Femur (tissue), 1 donor: ENCODE measurements around the gene P2RY2.

ENCODE experiments used
- DNase-seq: peaks from one replicate; pipeline ENCODE4 v3.0.0-alpha.2; 2017

P2RY2 gene

DNA sequence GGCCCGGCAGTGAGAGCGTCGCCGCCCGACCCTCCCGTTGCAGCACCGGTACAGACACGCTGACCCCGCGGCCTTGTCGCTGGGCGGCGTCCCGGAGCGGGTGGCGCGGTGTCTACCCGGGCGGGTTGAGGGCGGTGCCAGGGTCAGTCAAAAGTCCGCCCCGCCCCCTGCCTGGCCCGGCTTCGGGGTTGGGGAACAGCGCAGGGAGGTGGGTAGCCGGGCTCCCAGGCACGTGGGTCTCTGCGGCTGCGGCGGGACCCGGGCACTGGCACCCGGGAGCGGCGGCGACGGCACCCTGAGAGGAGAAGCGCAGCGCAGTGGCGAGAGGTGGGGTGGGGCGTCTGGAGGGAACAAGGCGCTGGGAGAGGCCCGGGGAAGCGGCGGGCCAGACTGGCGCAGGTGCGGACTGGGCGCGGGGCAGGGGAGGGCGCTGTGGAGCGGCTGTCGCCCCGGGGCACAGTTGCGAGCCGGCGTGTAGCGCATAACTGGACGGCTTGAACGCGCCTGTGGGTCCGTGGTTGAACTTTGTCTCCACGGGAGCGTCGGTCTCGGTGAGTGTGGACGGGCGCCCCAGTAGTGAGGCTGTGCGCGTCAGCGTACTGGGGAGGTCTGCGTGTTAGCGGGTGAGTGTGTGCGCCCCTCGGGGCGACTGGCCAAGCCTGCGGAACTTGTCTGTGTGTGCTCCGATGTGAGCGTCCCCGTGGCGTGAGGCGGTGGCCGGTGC lies at the start of gene P2RY2:
Gene P2RY2 (plus strand): TSS at position 176 of the 724 bp plus-strand sequence. CDS start 15,879 bp downstream, outside the sequence.
- peak; percentile 67 for DNase-seq

DNA sequence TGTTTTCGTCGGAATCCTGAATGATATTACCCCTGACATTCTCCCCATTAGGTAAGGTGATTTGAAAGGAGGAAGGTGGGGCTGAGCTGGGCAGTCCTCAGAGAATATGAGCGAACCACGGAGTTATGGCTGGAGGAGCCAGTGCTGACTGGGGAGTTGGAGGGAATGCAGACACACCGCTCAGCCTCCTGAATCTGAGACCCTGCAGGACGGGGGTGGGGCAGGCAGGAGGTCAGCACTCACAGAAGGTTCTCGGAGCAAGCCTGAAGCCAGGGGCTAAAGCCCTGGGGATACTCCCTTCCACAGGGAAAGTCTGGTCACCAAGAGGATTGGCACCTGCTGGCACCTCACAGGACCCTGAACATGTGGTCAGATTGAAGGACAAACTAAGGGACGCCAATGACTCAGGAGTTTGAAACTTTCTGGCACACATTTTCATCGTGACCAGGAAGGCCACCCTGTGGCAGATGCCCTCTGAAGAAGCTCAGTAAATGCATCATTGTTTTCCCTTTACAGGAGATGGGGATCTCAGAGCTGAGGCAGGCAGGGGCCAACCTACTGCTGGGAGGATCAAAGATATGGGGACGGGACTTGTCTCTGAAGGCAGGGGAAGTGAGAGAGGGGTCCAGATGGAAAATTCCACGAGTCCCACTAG lies 49.0 kb upstream of the P2RY2 start:
- no peak for DNase-seq

DNA sequence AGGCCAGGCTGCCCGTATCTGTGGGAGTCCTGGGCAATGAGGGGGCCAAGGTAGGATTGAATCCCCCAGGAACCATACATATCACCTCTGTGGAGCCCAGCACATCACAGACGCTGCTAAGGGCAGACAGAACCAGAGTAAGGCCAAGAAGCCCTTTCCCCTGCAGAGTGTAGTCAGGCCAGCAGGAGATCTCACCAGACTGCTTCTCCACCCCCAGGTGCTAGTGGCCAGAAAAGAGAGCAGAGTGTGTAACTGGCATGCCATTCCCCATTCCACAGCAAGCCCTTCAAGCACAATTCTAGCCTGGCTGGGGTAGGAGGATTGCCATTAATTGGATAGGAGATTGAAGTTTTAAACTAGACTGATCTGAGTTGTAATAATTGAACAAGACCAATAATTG lies 47.9 kb upstream of the P2RY2 start:
- DNase-seq: no peak

DNA sequence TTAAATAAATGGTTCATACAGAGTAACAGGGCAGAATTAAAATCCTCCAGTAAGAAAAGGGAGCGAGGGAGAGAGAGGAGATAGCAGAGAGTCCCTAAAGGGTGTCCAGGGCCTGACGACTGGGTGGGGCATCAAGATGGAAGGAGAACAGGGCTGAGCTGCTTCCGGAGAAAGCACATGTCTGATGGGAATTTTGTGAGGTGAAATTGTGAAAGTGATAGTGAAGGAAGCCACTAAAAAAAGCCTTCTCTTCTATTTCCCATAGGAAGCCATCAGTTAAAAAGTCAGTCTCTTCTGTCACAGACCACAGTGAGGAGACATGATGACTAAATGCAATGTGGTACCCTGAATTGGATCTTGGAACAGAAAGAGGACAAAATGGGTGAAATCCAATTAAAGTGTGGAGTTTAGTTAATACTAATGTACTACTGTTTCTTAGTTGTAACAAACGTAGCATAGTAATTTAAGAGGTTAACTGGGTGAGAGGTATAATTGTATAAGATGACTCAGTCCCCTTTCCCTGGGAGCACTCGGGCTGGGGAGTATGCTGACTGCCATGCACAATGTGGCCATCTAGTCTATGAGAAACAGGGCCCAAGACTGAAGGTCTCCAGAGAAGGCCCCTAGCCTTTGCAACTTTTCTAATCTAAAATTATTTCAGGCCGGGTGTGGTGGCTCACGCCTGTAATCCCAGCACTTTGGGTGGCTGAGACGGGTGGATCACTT lies 46.5 kb upstream of the P2RY2 start:
- DNase-seq: no peak

DNA sequence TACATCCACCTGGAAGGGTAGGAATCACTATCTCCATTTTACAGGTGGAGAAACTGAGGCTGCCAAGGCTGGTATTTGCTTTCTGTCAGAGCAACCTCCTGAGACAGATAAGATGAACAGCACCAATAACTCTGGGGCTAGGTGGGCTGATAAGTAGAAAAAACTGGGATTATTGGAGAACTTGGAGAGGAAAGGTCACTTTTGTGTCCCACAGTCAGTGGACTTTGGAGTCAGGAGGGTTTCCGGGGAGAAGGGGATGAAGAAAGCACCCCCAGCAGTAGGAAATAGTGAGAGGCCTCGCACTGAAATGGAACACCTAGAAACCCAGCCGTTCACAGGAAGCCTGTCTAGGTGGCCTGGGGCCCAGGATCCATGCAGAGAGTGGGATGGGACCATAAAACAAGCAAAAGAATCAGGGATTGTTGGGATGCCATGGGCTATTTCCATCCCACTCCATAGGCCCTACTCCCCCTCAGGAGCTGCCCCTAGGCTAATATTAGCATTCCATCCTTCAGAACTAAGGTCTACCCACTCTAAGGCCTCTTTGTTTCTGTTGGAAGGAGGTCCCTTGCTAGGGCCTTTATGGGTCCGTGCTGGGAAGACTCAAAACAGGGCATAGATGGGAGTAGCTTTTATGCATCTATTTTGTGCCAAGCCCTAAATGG lies 45.0 kb upstream of the P2RY2 start:
- DNase-seq: no peak

DNA sequence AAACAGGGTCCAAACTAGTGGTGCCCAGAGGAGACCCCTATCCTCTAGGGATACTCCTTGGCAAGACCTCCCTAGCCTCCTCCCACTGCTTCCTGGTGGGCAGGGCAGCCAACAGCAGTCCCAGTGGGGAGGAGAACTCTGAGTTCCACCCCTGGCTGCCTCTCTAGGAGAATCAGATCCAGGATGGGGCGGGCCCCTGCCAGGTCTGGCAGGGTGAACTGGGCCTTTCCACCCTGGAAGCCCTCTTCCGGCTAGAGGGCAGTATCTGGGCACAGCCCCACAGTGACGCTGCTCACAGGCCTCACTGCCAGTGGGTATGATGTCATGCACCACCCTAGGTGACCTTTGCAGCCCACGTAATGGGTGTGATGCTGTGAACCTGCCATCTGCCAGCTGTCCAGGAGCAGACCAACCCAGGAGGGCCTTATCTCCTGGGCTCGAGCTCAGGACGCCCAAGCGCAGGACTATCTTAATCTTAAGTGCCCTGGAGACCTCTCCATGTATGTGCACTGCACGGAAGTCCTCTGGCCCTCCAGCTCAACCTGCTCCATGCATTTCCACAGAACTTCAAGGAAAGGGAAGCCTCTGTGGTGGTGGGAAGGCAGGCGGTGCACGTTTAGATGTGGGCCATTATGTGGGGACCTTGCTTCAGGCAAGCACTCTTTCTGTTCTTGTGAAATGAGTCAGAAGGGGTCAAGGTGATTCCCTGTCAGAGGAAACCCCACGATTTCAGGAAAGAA lies 44.2 kb upstream of the P2RY2 start:
- no peak for DNase-seq

DNA sequence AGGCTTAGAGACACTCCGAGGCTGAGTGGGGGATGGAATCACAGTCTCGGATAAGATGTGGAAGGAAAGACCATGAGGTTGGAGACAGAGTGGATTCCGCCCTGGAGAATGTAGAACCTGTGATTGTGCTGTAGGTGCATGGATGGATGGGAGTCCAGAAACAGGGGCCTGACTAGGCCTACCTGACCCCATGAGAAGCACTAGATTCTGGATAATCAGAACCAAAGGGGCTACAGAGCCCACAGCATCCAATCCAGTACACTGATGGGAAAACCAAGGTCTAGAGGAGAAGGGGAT lies 43.6 kb upstream of the P2RY2 start:
- no peak for DNase-seq

DNA sequence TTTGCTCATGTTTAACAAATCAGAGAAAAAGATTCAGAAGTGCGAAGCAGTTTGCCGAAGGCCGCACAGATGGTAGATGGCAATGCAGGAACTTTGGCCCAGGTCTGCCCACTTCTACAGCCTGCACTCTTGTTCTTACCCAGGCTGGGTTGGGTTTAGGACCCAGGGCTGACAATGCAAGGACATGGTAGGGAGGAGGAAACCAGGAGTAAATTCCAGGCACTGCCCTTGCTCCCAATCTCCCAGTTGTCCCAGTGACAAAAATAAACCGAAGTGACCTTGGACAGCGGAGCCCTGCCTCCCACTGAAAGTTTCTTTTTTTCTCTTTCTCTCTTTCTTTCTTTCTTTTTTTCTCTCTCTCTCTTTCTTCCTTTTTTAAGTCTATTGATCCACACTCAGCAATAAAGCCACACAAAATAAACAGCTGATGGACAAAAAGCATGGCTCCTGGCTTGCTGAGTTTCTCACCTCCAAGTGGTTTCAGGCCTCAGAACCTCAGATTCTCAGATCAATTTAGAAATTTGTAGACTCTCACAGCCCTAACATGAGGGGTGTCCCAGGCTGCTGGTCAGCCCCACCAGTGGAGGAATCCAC lies 42.4 kb upstream of the P2RY2 start:
- no peak for DNase-seq

DNA sequence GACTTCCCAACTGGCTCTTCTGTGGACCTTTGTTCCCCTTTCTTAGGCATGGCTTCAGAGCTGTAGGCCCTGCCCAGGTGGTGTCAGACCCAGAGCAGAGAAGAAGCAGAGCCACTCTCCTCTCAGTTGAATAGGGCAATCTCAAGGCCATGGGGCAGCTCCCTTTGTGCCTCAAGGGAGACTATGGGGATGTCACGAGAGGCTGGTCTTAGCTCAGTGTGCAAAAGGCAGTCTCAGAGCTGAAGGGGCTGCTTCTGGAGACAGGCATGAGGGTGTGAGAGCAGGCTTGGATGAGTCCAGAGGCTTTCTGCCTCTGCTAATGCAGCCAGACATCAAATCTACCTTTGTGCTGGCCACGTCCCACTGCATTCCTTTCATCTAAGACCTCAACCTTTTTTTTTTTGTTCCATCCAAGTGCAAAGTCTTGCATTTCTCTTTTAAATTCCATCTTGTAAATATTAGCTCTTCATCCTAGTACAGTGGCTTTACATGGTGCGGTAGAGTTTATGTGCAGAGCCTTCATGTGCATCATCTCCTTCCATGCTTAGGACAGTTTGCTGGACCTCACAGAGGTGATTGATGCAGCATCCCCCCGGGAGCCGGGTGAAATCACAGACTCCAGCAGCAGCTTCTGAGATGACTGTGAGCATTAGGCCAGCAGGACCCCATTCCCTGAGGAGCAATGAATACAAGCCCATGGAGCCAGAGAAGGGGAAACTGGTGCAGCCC lies 41.8 kb upstream of the P2RY2 start:
- DNase-seq: no peak

DNA sequence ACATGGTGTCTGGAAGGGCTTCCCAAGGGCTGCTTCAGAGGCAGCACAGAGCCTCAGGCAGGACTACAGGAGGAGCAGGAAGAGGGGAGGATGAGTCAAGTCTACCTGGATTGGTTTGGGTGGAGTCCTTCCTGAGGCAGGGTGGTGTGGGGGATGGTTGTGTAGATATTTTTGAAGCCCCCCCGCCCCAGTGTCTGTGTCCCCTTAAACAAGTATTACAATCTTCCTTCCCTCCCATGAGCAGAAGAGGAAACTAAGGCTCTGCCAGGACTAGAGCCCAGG lies 41.3 kb upstream of the P2RY2 start:
- DNase-seq: no peak

DNA sequence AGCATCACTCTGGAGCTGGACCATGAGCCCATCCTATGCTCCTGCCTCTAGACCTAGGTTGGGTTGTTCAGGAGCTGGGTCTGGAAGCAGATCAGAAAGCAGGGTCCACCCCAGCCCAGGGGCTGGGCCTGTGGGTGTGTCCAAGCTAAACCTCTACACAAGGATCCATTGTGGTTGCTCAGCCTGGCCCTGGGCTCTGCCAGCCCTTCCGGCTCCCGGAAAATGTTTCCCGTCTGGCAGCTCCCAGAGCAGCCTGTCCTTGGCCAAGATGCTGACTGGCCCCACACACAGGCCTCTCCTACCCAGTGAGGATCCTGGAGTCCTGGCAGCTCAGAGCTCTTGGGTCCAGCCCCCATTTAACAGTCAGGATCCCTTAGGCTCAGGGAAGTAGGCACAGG lies 40.7 kb upstream of the P2RY2 start:
- DNase-seq: peak; percentile 82

DNA sequence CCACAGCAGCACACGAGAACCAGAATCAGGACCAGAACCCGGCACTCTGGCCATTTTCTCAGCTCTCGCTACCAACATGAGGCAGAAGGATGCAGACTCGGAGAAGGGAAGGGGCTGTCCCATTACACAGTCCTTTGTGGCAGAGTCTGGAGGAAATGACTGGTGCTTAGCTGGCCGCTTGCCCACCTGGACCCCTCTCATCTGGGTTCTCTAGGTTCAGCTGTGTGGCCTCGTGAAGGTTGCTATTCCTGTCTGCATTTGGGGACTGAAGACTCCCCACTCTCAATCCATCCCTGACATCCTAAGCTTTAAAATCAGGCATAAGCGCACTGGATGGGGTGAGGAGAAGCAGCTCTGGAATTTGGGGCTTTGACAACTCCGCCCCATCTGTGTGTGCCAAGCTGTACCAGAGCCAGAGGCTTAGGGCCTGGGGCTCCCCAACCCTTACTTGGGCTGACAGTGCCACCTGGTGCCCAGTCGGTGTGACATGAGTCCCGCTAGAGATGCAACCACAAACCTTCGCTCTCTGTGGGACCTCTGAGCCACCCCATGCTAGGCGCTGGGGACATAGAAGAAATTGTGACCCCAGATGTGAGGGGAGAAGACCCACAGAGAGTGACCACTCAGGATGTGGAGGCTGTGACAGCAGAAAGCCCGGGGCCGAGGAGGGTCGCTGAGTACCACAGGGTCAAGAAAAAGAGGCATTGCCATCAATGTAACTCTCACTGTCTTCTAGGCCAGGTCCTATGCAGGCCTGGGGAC lies 40.1 kb upstream of the P2RY2 start:
- DNase-seq: peak; percentile 93

DNA sequence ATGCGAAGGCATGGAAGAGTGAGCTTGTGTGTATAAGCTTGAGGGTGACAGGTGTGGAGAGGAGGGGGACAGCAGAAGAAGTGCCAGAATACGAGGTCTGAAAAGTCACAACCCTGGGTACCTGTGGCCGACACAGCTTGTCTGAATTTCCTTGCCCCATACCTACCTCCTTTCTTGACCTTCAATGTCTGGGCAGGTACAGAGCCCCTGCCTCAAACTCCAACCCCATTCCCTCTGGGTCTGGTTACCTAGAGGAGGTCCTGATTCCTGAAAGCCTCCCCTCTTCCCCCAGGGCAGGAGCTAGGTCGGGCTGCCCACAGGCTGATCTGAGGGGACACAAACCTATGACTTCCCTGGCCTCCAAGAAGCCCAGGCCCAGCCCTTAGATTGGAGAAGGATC lies 39.4 kb upstream of the P2RY2 start:
- no peak for DNase-seq

DNA sequence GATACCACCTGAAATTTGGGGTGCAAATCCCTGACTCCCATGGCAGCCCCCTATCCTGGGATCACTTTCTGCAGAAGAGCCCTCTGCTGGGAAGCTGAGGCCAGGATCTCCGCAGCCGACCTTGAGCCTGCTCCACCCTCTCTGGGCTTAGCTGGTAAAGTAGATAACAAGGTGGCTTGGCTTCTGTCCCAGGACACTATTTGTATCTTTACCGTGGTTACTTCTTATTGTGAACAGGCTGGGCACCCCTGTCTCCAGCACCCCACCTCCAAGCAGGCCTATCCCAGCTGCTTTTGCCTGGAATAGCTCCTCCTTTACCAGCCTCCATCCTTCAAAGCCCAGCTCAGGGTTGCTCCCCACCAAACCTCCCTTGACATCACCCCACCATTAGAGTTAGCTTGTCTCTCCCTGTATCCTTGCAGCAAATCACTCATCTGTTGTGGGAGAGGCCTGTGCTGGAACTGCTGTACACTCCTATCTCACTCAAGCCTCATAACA lies 35.2 kb upstream of the P2RY2 start:
- no peak for DNase-seq

DNA sequence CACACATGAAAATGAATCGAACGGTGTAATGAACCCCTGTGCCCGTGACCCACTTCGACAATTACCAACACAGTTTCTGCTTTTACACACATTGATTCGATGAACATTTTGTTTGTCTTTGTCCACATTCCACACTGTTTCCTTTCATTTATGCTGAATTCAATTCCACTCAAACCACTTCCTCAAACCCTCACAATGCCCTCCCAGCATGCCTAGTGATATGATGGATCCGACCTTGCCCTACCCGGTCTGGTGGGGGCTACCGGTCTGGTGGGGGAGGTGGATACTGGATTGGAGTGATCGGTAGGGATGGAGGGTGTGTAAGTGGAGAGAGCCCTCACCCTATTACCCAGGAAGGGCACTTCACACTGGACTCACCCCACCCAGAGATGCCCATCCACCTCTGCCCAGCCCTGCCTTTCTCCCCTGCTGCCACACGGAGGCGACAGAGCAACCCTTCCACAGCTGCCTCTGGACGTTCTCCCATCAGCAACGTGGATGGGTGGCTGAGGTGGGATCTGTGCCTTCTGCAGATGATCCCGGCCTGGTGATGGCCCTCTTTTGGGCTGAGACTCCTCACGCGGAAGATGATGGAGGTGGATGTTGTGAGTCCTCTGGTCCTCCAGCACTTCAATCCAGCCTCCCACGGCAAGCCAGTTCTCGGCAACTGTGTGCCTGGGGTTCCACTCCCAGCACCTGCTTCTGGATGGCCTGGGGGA lies 33.0 kb upstream of the P2RY2 start:
- DNase-seq: peak; percentile 70

DNA sequence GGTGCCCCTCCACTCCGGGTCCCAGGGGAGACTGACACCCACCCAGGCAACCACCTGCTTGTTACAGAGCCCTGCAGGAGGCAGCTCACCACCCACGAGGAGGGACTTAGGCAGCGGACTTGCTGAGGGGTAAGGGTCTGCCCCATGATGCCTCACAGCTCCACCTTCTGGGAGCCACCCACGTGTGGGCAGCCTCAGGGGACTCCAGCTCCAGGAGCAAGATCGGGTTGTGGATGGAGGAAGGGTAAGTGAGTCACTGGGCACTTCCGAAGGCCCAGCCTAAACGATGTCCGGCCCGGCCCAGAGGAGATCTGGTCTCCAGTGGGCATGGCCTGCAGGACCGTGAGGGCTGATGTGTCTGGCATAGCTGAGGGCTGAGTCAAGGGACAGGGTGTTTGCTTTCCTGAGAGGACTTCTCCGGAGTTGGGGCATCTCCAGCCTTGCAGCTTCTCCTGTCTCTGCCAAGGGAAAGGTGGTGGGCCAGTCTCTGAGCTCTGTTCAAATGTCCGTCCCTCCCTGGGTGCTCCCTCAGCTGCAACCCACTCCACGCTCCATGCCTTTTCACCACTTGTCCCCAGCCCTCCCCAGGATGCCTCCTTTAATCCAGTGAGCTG lies 32.3 kb upstream of the P2RY2 start:
- no peak for DNase-seq

DNA sequence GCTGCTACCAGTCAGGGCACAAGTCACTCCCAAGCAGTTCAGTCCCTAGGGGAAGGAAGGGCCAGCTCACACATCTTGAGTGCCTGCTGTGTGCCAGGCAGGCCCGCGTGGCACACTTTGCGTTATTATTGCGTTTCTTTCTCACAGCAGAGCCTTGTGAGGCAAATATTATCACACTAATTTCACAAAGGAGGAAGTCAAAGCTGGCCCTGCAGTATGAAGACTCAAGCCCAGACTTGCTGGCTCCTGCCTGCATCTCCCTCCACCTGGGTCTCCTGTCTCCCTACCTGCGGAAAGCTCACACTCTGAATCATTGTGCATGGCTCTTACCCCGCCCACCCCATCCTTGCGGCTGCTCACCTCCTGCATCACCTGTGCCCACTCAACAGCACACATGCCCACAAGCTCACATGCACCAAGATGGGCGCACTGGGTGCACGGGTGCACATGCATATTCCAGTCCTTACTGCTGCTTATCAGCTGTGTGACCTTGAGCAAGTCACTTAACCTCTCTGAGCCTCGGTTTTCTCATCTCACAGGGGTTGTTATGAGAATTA lies 31.7 kb upstream of the P2RY2 start:
- no peak for DNase-seq

DNA sequence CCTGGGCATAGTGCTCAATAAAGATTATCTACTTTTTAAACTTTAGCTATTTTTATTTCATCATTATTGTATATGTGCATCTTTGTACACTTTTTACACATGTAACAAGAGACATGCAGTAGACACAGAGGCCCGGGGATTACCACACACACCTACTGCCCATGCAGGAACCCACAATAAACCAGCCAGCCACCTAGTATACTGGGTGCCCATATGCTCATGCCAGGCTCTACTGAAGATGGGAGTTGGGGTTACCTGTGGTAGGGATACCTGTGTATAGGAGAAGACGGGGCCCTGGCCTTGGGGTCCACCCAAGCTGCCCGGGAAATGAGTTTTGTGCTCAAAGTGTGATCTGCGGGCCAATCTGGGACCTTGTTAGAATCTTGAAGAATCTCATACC lies 31.2 kb upstream of the P2RY2 start:
- no peak for DNase-seq

DNA sequence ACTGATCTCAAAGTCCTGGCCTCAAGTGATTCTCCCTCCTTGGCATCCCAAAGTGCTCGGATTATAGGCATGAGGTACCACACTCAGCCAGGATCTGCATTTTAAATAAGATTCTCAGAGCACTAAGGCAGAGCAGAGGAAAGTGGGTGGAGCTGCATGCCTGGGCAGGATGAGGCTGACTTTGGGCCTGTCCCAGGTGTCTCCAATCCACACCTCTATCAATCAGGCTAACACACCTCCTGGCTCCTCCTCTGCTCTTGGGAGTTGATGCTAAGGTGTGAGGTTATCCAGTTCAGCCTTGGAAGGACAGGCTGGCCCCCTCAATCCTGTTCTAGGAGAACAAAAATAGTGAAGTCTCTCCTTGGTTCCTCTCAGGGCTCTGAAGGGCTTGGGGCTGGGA lies 30.2 kb upstream of the P2RY2 start:
- no peak for DNase-seq

DNA sequence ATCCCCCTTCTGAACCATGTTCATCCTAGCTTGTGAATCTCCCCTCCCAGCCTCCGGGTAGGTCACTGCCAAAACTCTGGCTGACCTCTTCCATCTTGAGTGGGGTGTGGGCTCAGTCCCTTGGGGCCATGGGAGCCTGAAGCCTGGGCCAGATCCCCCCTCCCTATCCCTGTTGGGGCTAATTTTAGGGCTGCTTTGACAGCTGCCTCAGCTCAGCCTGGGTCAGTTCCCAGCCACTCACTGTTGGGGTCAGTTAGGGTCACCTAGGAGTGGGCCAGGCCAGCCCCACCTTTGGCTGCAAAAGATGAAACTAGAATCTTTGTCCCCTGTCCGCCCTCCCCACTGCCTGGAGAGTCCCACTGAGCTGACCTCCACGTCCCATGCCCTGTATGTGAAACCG lies 29.8 kb upstream of the P2RY2 start:
- no peak for DNase-seq
